Liver (tissue), 9 donors: ENCODE results near the gene MYH11. TPM values are rescaled to one million over a fixed set of nuclear protein-coding genes. Genes with fewer than 3 reads are reported as not detected.
A peak's percentile ranks its signal among the peaks of the same experiment; 100 is the strongest.

Experiments used
- DNase-seq: peaks from one replicate; pipeline ENCODE4 v3.0.0-alpha.2; 2017; ENCODE audit warnings: low spot score
- H3K27ac ChIP-seq, 2 donors: one replicate each; pipeline ENCODE4 v1.7.0; 2013; ENCODE audit warnings: inconsistent platforms in 2 of 2, low read length in 2 of 2, control low read depth in 1 of 2, low read depth in 1 of 2, mild to moderate bottlenecking in 1 of 2
- H3K27me3 ChIP-seq, 4 donors: one replicate each; pipeline versions ENCODE4 v1.6.1 to v1.7.0; 2013; ENCODE audit warnings: low read length in 3 of 4, inconsistent platforms in 1 of 4, mild to moderate bottlenecking in 1 of 4, moderate library complexity in 1 of 4; ENCODE audit not compliant: control insufficient read depth in 4 of 4, insufficient read depth in 4 of 4
- H3K36me3 ChIP-seq, 4 donors: one replicate each; pipeline versions ENCODE4 v1.6.1 to v1.7.0; 2013; ENCODE audit warnings: low read length in 3 of 4, mild to moderate bottlenecking in 3 of 4, low read depth in 1 of 4, moderate library complexity in 1 of 4; ENCODE audit not compliant: control insufficient read depth in 4 of 4, insufficient read depth in 3 of 4
- H3K4me1 ChIP-seq, 4 donors: one replicate each; pipeline versions ENCODE4 v1.6.1 to v1.7.0; 2013; ENCODE audit warnings: low read length in 3 of 4, mild to moderate bottlenecking in 3 of 4, moderate library complexity in 1 of 4; ENCODE audit not compliant: control insufficient read depth in 4 of 4, insufficient read depth in 4 of 4
- H3K4me3 ChIP-seq, 3 donors: one replicate each; pipeline versions ENCODE4 v1.6.1 to v1.7.0; 2013; ENCODE audit warnings: low read length in 3 of 3, control low read depth in 1 of 3, low read depth in 1 of 3, mild to moderate bottlenecking in 1 of 3
- H3K9ac ChIP-seq, 2 donors: one replicate each; pipeline ENCODE4 v1.7.0; 2013; ENCODE audit warnings: low read length in 2 of 2, mild to moderate bottlenecking in 2 of 2, moderate library complexity in 2 of 2, control low read depth in 1 of 2, low read depth in 1 of 2
- H3K9me3 ChIP-seq, 4 donors: one replicate each; pipeline versions ENCODE4 v1.6.1 to v1.7.0; 2013; ENCODE audit warnings: low read length in 3 of 4; ENCODE audit not compliant: control insufficient read depth in 4 of 4
- EGR1 ChIP-seq, 2 donors: IDR thresholded peaks; 2 replicates each; pipeline ENCODE4 v1.6.1; 2016 to 2018; ENCODE audit warnings: antibody characterized with exemption in 2 of 2, low read depth in 2 of 2
- FOXA2 ChIP-seq: IDR thresholded peaks from 2 replicates; pipeline ENCODE4 v1.6.1; 2016; ENCODE audit warnings: antibody characterized with exemption
- GABPA ChIP-seq, 2 donors: IDR thresholded peaks in 1 of 2; conservative IDR thresholded peaks in 1 of 2; 2 replicates each; pipeline ENCODE4 v1.6.1; 2016; ENCODE audit warnings: antibody characterized with exemption in 2 of 2, mild to moderate bottlenecking in 1 of 2, moderate library complexity in 1 of 2
- HNF4A ChIP-seq, 2 donors: conservative IDR thresholded peaks; 2 replicates each; pipeline ENCODE4 v1.6.1; 2016; ENCODE audit warnings: antibody characterized with exemption in 2 of 2, mild to moderate bottlenecking in 2 of 2
- HNF4G ChIP-seq: IDR thresholded peaks from 2 replicates; pipeline ENCODE4 v1.6.1; 2016; ENCODE audit warnings: antibody characterized with exemption
- JUND ChIP-seq, 2 donors: IDR thresholded peaks; 2 replicates each; pipeline ENCODE4 v1.6.1; 2016; ENCODE audit warnings: antibody characterized with exemption in 2 of 2
- NR2F2 ChIP-seq: IDR thresholded peaks from 2 replicates; pipeline ENCODE4 v1.6.1; 2016; ENCODE audit warnings: antibody characterized with exemption
- RAD21 ChIP-seq, 2 donors: IDR thresholded peaks; 2 replicates each; pipeline ENCODE4 v1.6.1; 2016; ENCODE audit warnings: antibody characterized with exemption in 2 of 2, mild to moderate bottlenecking in 2 of 2
- RXRA ChIP-seq, 2 donors: IDR thresholded peaks; 2 replicates each; pipeline ENCODE4 v1.6.1; 2017 to 2018; ENCODE audit warnings: antibody characterized with exemption in 2 of 2, mild to moderate bottlenecking in 1 of 2
- SP1 ChIP-seq: IDR thresholded peaks from 2 replicates; pipeline ENCODE4 v1.6.1; 2018; ENCODE audit warnings: antibody characterized with exemption, mild to moderate bottlenecking
- TAF1 ChIP-seq: conservative IDR thresholded peaks from 2 replicates; pipeline ENCODE4 v1.6.1; 2016; ENCODE audit warnings: antibody characterized with exemption, mild to moderate bottlenecking
- YY1 ChIP-seq: IDR thresholded peaks from 2 replicates; pipeline ENCODE4 v1.6.1; 2016; ENCODE audit warnings: antibody characterized with exemption, mild to moderate bottlenecking
- WGBS: extraction: QIAGEN DNeasy Blood & Tissue Kit; methylation state at CpG from one replicate; pipeline ENCODE4 v1.1.7; 2013; 5-methylcytosine and 5-hydroxymethylcytosine counted together
- polyA plus RNA-seq, 2 donors: library from polyadenylated mRNA; stranded (reverse) in 1 of 2; unstranded in 1 of 2; fragments of 200-250 nt in 1 of 2; fragments of >200 nt in 1 of 2; fragmentation: Nextera tagmentation in 1 of 2; extraction: Ambion mirVana in 1 of 2; gene quantifications; one replicate each; pipeline versions ENCODE4 v1.2.1 to v1.2.3, GENCODE V29; 2013 to 2015
- total RNA-seq, 2 donors: library from RNA; depleted of rRNA; stranded (reverse); fragments of >200 nt; gene quantifications; one replicate each; pipeline ENCODE4 v1.2.3, GENCODE V29; 2014
- TF ChIP-seq, protein P1 (sequence below): IDR thresholded peaks from 2 replicates; pipeline ENCODE4 v1.6.1; 2016; ENCODE audit warnings: antibody characterized with exemption
- TF ChIP-seq, protein P2 (sequence below): IDR thresholded peaks from 2 replicates; pipeline ENCODE4 v1.6.1; 2016; ENCODE audit warnings: antibody characterized with exemption
- TF ChIP-seq, protein P3 (sequence below): fragments of 150-350 bp; IDR thresholded peaks from 2 replicates; pipeline ENCODE4 v1.5.1; 2017; ENCODE audit warnings: improper control_type of control experiment, low read depth, low read length; ENCODE audit not compliant: missing input control
- TF ChIP-seq, protein P4 (sequence below): IDR thresholded peaks from 2 replicates; pipeline ENCODE4 v1.6.1; 2016; ENCODE audit warnings: antibody characterized with exemption, mild to moderate bottlenecking
- donor health status: healthy.
- donor health status: healthy.
- donor health status: healthy.
- donor health status: healthy.
- donor health status: healthy.

Gene MYH11
- total and polyA plus RNA-seq, 4 donors, result 0.51 to 33.7 (median 4.0) TPM

DNA sequence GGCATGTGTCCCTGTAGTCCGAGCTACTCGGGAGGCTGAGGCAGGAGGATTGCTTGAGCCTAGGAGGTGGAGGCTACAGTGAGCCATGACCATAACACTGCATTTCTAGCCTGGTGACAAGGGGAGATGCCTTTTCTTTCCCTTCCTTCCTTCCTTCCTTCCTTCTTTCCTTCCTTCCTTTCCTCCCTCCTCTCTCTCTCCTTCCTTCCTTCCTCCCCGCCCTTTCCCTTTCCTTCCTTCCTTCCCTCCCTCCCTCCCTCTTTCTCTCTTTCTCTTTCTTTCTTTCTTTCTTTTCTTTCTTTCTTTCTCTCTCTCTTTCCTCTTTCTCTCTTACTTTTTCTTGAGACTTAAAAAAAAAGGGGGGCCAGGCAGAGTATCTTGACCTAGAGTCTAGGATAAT lies 34.7 kb upstream of the MYH11 start (continued):
- TF ChIP-seq, protein P1, sequence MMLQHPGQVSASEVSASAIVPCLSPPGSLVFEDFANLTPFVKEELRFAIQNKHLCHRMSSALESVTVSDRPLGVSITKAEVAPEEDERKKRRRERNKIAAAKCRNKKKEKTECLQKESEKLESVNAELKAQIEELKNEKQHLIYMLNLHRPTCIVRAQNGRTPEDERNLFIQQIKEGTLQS, result no peak
- no peak for TF ChIP-seq NR2F2

DNA sequence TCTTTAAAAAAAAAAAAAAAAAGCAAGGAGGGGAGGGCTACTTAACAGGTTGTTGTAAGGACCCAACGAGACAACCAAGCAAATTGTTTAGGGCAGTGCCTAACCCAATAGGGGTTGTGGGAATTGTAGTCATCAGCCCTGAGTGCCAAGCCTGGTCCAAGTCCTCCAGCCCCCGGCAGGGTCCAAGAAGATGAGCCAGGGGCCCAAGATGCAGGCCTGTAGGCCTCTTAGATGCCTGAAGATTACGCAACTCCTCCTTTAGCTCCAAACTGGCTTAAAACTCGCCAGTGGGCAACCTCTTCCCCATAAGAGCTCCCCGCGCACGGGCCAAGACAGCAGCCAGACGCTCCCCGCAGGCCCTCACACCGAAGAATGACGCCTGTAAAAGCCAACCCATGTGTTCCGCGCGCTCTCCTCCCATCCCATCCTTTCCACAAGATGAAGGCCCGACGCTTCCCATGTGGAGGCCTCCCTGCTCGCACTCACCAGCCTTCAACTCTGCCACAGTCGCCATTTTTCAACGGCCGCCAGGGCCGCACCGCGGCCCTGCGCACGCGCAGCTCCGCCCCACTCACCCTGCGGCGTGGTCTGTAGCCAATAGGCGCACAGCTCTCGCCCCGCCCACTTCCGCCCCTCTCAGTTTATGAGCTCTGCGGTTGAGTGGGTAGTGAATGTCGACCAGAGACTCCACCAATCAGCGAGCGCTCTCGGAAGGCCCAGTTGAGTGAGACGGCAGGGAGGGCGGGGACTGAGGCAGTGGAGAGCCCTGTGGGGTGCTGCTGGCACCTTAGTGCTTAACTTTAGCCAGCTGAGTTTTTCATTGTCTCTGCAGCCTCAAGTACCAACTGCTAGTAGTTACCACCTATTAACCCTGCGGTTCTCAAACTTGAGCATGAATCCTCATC lies 31.5 kb upstream of the MYH11 start, which contains the start of gene CEP20:
Gene CEP20, minus strand, starts transcription at position 532 of the 905 bp plus-strand sequence. Its CDS starts 18 bp downstream, at position 514.
- Histone ChIP-seq H3K36me3 (peaks cover 0 to 5% (median 1%) of the 10 kb centered on the region in 4 donors), H3K4me3 (peak within 1 kb of the TSS; percentile 68 to 100 (median 73)), H3K9ac (peak within 1 kb of the TSS; percentile 39 to 92), H3K9me3 (no peaks in the 10 kb centered on the region), H3K27me3 (no peaks in the 10 kb centered on the region), H3K27ac (peak within 1 kb of the TSS; percentile 75 to 79), H3K4me1 (peaks cover 1 to 15% (median 11%) of the 10 kb centered on the region in 4 donors)
- peak; percentile 99 for DNase-seq
- under 1% methylated on average over 41 of the region's 41 CpGs for WGBS
- TF ChIP-seq, protein P2, sequence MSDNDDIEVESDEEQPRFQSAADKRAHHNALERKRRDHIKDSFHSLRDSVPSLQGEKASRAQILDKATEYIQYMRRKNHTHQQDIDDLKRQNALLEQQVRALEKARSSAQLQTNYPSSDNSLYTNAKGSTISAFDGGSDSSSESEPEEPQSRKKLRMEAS, result peak; percentile 32
- TF ChIP-seq FOXA2, result no peak
- peak in 1 of 2 donors; percentile 17 for TF ChIP-seq RXRA (IDR thresholded peaks at IDR 0.05)
- TF ChIP-seq GABPA (IDR thresholded peaks at IDR 0.05 in 1 of 2, conservative IDR thresholded peaks at IDR 0.05 in 1 of 2), result peak; percentile 10 to 81
- peak; percentile 81 for TF ChIP-seq SP1
- no peak for TF ChIP-seq HNF4G
- TF ChIP-seq YY1, result peak; percentile 99
- TF ChIP-seq TAF1, result peak; percentile 82
- no peak for TF ChIP-seq HNF4A (conservative IDR thresholded peaks at IDR 0.05)
- no peak for TF ChIP-seq JUND (IDR thresholded peaks at IDR 0.05)
- TF ChIP-seq, protein P3, sequence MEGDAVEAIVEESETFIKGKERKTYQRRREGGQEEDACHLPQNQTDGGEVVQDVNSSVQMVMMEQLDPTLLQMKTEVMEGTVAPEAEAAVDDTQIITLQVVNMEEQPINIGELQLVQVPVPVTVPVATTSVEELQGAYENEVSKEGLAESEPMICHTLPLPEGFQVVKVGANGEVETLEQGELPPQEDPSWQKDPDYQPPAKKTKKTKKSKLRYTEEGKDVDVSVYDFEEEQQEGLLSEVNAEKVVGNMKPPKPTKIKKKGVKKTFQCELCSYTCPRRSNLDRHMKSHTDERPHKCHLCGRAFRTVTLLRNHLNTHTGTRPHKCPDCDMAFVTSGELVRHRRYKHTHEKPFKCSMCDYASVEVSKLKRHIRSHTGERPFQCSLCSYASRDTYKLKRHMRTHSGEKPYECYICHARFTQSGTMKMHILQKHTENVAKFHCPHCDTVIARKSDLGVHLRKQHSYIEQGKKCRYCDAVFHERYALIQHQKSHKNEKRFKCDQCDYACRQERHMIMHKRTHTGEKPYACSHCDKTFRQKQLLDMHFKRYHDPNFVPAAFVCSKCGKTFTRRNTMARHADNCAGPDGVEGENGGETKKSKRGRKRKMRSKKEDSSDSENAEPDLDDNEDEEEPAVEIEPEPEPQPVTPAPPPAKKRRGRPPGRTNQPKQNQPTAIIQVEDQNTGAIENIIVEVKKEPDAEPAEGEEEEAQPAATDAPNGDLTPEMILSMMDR, result peak; percentile 41
- peak; percentile 17 to 38 for TF ChIP-seq RAD21 (IDR thresholded peaks at IDR 0.05)
- peak in 1 of 2 donors; percentile 38 for TF ChIP-seq EGR1 (IDR thresholded peaks at IDR 0.05; ENCODE audit: low read depth in 2 of 2)
- TF ChIP-seq, protein P4, sequence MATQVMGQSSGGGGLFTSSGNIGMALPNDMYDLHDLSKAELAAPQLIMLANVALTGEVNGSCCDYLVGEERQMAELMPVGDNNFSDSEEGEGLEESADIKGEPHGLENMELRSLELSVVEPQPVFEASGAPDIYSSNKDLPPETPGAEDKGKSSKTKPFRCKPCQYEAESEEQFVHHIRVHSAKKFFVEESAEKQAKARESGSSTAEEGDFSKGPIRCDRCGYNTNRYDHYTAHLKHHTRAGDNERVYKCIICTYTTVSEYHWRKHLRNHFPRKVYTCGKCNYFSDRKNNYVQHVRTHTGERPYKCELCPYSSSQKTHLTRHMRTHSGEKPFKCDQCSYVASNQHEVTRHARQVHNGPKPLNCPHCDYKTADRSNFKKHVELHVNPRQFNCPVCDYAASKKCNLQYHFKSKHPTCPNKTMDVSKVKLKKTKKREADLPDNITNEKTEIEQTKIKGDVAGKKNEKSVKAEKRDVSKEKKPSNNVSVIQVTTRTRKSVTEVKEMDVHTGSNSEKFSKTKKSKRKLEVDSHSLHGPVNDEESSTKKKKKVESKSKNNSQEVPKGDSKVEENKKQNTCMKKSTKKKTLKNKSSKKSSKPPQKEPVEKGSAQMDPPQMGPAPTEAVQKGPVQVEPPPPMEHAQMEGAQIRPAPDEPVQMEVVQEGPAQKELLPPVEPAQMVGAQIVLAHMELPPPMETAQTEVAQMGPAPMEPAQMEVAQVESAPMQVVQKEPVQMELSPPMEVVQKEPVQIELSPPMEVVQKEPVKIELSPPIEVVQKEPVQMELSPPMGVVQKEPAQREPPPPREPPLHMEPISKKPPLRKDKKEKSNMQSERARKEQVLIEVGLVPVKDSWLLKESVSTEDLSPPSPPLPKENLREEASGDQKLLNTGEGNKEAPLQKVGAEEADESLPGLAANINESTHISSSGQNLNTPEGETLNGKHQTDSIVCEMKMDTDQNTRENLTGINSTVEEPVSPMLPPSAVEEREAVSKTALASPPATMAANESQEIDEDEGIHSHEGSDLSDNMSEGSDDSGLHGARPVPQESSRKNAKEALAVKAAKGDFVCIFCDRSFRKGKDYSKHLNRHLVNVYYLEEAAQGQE, result peak; percentile 39
